ENCODE measurements around the gene APBB2.

DNA sequence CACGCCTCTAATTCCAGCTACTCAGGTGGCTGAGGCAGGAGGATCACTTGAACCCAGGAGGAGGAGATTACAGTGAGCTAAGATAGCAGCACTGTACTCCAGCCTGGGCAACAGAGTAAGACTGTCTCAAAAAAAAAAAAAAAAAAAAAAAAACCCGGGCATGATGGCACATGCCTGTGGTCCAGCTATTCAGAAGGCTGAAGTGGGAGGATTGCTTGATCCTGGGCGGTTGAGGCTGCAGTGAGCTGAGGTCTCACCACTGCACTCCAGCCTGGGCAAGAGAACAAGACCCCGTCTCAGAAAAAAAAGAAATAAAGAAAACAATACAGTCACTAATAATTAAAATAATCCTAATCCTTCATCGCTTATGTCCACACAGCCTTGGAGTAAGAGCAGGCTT is 68.1 kb downstream of the APBB2 start:
- TF ChIP-seq EZH2phosphoT487 (IDR thresholded peaks at IDR 0.05; ENCODE audit: unreplicated experiment) (no peak), EZH2 (IDR thresholded peaks at IDR 0.05; ENCODE audit: low read depth, unreplicated experiment) (no peak), POLR2AphosphoS5 (IDR thresholded peaks at IDR 0.05; ENCODE audit: low read depth) (no peak), CTCF (conservative IDR thresholded peaks at IDR 0.05; ENCODE audit: low read depth in 2 of 2) (no peak)
